ENCODE measurements around the gene OTX2. TPM values are rescaled to one million over a fixed set of nuclear protein-coding genes. Genes with fewer than 3 reads are reported as not detected.

The OTX2 gene
- total RNA-seq, 2 donors from 2014 or later = 321 to 348 TPM

- no peak for DNase-seq
- Histone ChIP-seq H3K4me3 (ENCODE audit: low read length) (no peak overlapping the region), H3K27ac (ENCODE audit: low read depth, low read length) (no peak overlapping the region), H3K4me1 (ENCODE audit: control insufficient read depth, insufficient read depth, low read length) (no peaks in the 10 kb centered on the region), H3K9ac (ENCODE audit: extremely low read depth, low read length, poor library complexity, severe bottlenecking) (no peak overlapping the region), H3K9me3 (ENCODE audit: control insufficient read depth, low read length) (no peaks in the 10 kb centered on the region), H3K36me3 (ENCODE audit: control insufficient read depth, insufficient read depth, low read length) (no peaks in the 10 kb centered on the region), H3K27me3 (ENCODE audit: control insufficient read depth, insufficient read depth, low read length, poor library complexity, severe bottlenecking) (no peaks in the 10 kb centered on the region)
- no peak overlapping the region for H3K4me3 Mint-ChIP-seq
- peak; percentile 30 for TF ChIP-seq CTCF (conservative IDR thresholded peaks at IDR 0.05)
- peaks cover 4% of the 10 kb centered on the region for H3K9me3 Mint-ChIP-seq
- H3K27me3 Mint-ChIP-seq (ENCODE audit: insufficient read depth) = peaks cover 42% of the 10 kb centered on the region
- peaks cover 3% of the 10 kb centered on the region for H3K36me3 Mint-ChIP-seq (ENCODE audit: low read depth)
- WGBS, 2 experiments (ENCODE audit: insufficient coverage in 1 of 2, insufficient read length in 1 of 2) = 77 to 80% methylated on average over 4 to 6 of the region's 6 CpGs
- H3K27ac Mint-ChIP-seq = no peak overlapping the region
- H3K4me1 Mint-ChIP-seq = peaks cover 15% of the 10 kb centered on the region
Observed at GRCh38 chr14:56840221-56840620, 29.9 kb upstream of the OTX2 start.

GRCh38 chr14:56829151-56829550 lies 18.9 kb upstream of the OTX2 start:
- Mint-ChIP-seq H3K27ac (no peak overlapping the region), H3K4me1 (no peaks in the 10 kb centered on the region), H3K27me3 (ENCODE audit: insufficient read depth) (peaks cover 42% of the 10 kb centered on the region), H3K36me3 (ENCODE audit: low read depth) (no peaks in the 10 kb centered on the region), H3K9me3 (no peaks in the 10 kb centered on the region), H3K4me3 (no peak overlapping the region)
- 92 to 94% methylated on average over 4 of the region's 4 CpGs for WGBS, 2 experiments (ENCODE audit: insufficient coverage in 1 of 2, insufficient read length in 1 of 2)
- H3K27ac ChIP-seq (ENCODE audit: low read depth, low read length) = no peak overlapping the region
- no peaks in the 10 kb centered on the region for H3K4me1 ChIP-seq (ENCODE audit: control insufficient read depth, insufficient read depth, low read length)
- TF ChIP-seq CTCF (conservative IDR thresholded peaks at IDR 0.05) = no peak
- no peaks in the 10 kb centered on the region for H3K27me3 ChIP-seq (ENCODE audit: control insufficient read depth, insufficient read depth, low read length, poor library complexity, severe bottlenecking)
- no peak overlapping the region for H3K4me3 ChIP-seq (ENCODE audit: low read length)
- no peak overlapping the region for H3K9ac ChIP-seq (ENCODE audit: extremely low read depth, low read length, poor library complexity, severe bottlenecking)
- H3K9me3 ChIP-seq (ENCODE audit: control insufficient read depth, low read length) = no peaks in the 10 kb centered on the region
- no peak for DNase-seq
- no peaks in the 10 kb centered on the region for H3K36me3 ChIP-seq (ENCODE audit: control insufficient read depth, insufficient read depth, low read length)

GRCh38 chr14:56826214-56826613 lies 15.9 kb upstream of the OTX2 start:
- DNase-seq = no peak
- no peak overlapping the region for H3K9ac ChIP-seq (ENCODE audit: extremely low read depth, low read length, poor library complexity, severe bottlenecking)
- H3K4me3 ChIP-seq (ENCODE audit: low read length) = no peak overlapping the region
- H3K36me3 ChIP-seq (ENCODE audit: control insufficient read depth, insufficient read depth, low read length) = no peaks in the 10 kb centered on the region
- no peaks in the 10 kb centered on the region for H3K27me3 ChIP-seq (ENCODE audit: control insufficient read depth, insufficient read depth, low read length, poor library complexity, severe bottlenecking)
- 95 to 100% methylated on average over 4 of the region's 4 CpGs for WGBS, 2 experiments (ENCODE audit: insufficient coverage in 1 of 2, insufficient read length in 1 of 2)
- H3K9me3 Mint-ChIP-seq = no peaks in the 10 kb centered on the region
- no peaks in the 10 kb centered on the region for H3K4me1 ChIP-seq (ENCODE audit: control insufficient read depth, insufficient read depth, low read length)
- no peak overlapping the region for H3K27ac Mint-ChIP-seq
- H3K9me3 ChIP-seq (ENCODE audit: control insufficient read depth, low read length) = no peaks in the 10 kb centered on the region
- H3K4me3 Mint-ChIP-seq = no peak overlapping the region
- no peak overlapping the region for H3K27ac ChIP-seq (ENCODE audit: low read depth, low read length)
- H3K27me3 Mint-ChIP-seq (ENCODE audit: insufficient read depth) = peaks cover 39% of the 10 kb centered on the region
- H3K4me1 Mint-ChIP-seq = no peaks in the 10 kb centered on the region
- H3K36me3 Mint-ChIP-seq (ENCODE audit: low read depth) = no peaks in the 10 kb centered on the region
- TF ChIP-seq CTCF (conservative IDR thresholded peaks at IDR 0.05) = no peak
